GM12878 (cell line): ENCODE results near the gene CCDC106. TPM values are rescaled to one million over a fixed set of nuclear protein-coding genes. Genes with fewer than 3 reads are reported as not detected.

Source experiments
- ATAC-seq: fragments of 200-7000 bp; cut with Tn5 transposase; 3 replicates; pipeline ENCODE4 v1.9.1; 2020; ENCODE audit warnings: mild to moderate bottlenecking, moderate library complexity
- BruUV-seq: library from RNA; stranded (reverse); fragments of 400-500 nt; replicated peaks from 2 replicates; lab custom pipeline; 2021; lab: Mats Ljungman, UMichigan
- CTCF ChIA-PET: fragments of 300-600 bp; sonication (Branson Sonifier 250); formaldehyde crosslinking; extraction: SDS; loops from one replicate; lab custom pipeline; 2021; ENCODE audit warnings: inconsistent platforms; lab: Yijun Ruan, JAX
- POLR2A ChIA-PET: fragments of 350-600 bp; formaldehyde crosslinking; extraction: SDS; loops from one replicate; lab custom pipeline; 2021; ENCODE audit warnings: inconsistent platforms; lab: Charles Lee
- RAD21 ChIA-PET: fragments of 300-600 bp; sonication (Branson Sonifier 250); formaldehyde crosslinking; loops from one replicate; lab custom pipeline; 2023; ENCODE audit warnings: antibody characterized with exemption; ENCODE audit not compliant: unreplicated experiment; lab: Charles Lee
- SMC1A ChIA-PET: fragments of 300-600 bp; sonication (Branson Sonifier 250); formaldehyde crosslinking; loops from one replicate; lab custom pipeline; 2023; ENCODE audit not compliant: unreplicated experiment, uncharacterized antibody; lab: Charles Lee
- DNase-seq: peaks from one replicate; pipeline ENCODE4 v3.0.0-alpha.2; 2011; ENCODE audit warnings: low read depth, low spot score
- FAIRE-seq: peaks from 3 replicates; lab custom pipeline; 2011; peaks lifted over from hg19 to GRCh38; lab: Jason Lieb, UNC
- H2AFZ ChIP-seq: 2 replicates; pipeline ENCODE4 v1.6.0; 2011; ENCODE audit warnings: low read depth, low read length, control low read depth; ENCODE audit not compliant: control insufficient read depth
- H3K27ac ChIP-seq: 2 replicates; pipeline ENCODE4 v1.5.1; 2011; ENCODE audit warnings: control low read depth; ENCODE audit not compliant: control insufficient read depth, insufficient read depth
- H3K27me3 ChIP-seq, 2 experiments: replicated peaks in 1 of 2; 2 replicates each; pipeline versions ENCODE4 v1.6.0 to v1.6.1; 2011; ENCODE audit warnings: low read length in 1 of 2; ENCODE audit not compliant: control insufficient read depth in 2 of 2, insufficient read depth in 2 of 2
- H3K36me3 ChIP-seq, 2 experiments: 2 replicates each; pipeline ENCODE4 v1.5.1; 2011; ENCODE audit warnings: low read length in 1 of 2; ENCODE audit not compliant: control insufficient read depth in 2 of 2, insufficient read depth in 2 of 2
- H3K4me1 ChIP-seq: 2 replicates; pipeline ENCODE4 v1.6.1; 2011; ENCODE audit warnings: mild to moderate bottlenecking, low read length, moderate library complexity, mixed read lengths; ENCODE audit not compliant: control insufficient read depth, insufficient read depth
- H3K4me2 ChIP-seq: 2 replicates; pipeline ENCODE4 v1.6.0; 2011; ENCODE audit warnings: control low read depth; ENCODE audit not compliant: control insufficient read depth, insufficient read depth
- H3K4me3 ChIP-seq: fragments of 200-600 bp; sonication (generic); 2 replicates; pipeline ENCODE4 v1.5.1; 2016
- H3K79me2 ChIP-seq: 2 replicates; pipeline ENCODE4 v1.6.0; 2011; ENCODE audit warnings: low read length; ENCODE audit not compliant: control insufficient read depth, insufficient read depth
- H3K9ac ChIP-seq: 2 replicates; pipeline ENCODE4 v1.8.0; 2011; ENCODE audit warnings: low read length, control low read depth, mixed read lengths; ENCODE audit not compliant: control insufficient read depth, insufficient read depth
- H3K9me3 ChIP-seq: replicated peaks from 3 replicates; pipeline ENCODE4 v1.5.1; 2011; ENCODE audit warnings: mild to moderate bottlenecking, low read length; ENCODE audit not compliant: control insufficient read depth, insufficient read depth
- H4K20me1 ChIP-seq: 2 replicates; pipeline ENCODE4 v1.6.0; 2011; ENCODE audit not compliant: control insufficient read depth, insufficient read depth
- ATF7 ChIP-seq: fragments of 450-650 bp; IDR thresholded peaks from 2 replicates; pipeline ENCODE4 v1.6.1; 2016; ENCODE audit warnings: low read depth, mild to moderate bottlenecking
- BMI1 ChIP-seq: fragments of 450-650 bp; IDR thresholded peaks from 2 replicates; pipeline ENCODE4 v1.6.1; 2016; ENCODE audit warnings: mild to moderate bottlenecking, moderate library complexity, borderline replicate concordance
- CBX5 ChIP-seq: sonication (generic); IDR thresholded peaks from 2 replicates; pipeline ENCODE4 v1.6.1; 2016; ENCODE audit warnings: low read depth, moderate library complexity, mild to moderate bottlenecking, inconsistent platforms
- CHD2 ChIP-seq: IDR thresholded peaks from 2 replicates; pipeline ENCODE4 v1.6.1; 2011; ENCODE audit warnings: low read depth, low read length, improper control_type of control experiment, borderline replicate concordance
- CHD4 ChIP-seq: fragments of 200-600 bp; sonication (generic); IDR thresholded peaks from 2 replicates; pipeline ENCODE4 v1.6.1; 2016; ENCODE audit warnings: mild to moderate bottlenecking
- CREM ChIP-seq: IDR thresholded peaks from 2 replicates; pipeline ENCODE4 v1.6.1; 2014; ENCODE audit warnings: antibody characterized with exemption, low read depth
- E2F4 ChIP-seq: IDR thresholded peaks from 2 replicates; pipeline ENCODE4 v1.6.1; 2012; ENCODE audit warnings: low read depth, low read length, improper control_type of control experiment
- JUNB ChIP-seq: IDR thresholded peaks from 2 replicates; pipeline ENCODE4 v1.6.1; 2016; ENCODE audit warnings: antibody characterized with exemption, mild to moderate bottlenecking
- JUND ChIP-seq: IDR thresholded peaks from 2 replicates; pipeline ENCODE4 v1.6.1; 2012; ENCODE audit warnings: low read depth, mild to moderate bottlenecking, low read length, improper control_type of control experiment, moderate library complexity
- MYB ChIP-seq: fragments of 150-350 bp; IDR thresholded peaks from 2 replicates; pipeline ENCODE4 v1.6.1; 2014; ENCODE audit warnings: mild to moderate bottlenecking, low read depth, low read length, borderline replicate concordance
- NBN ChIP-seq: fragments of 450-650 bp; IDR thresholded peaks from 2 replicates; pipeline ENCODE4 v1.6.1; 2016
- PKNOX1 ChIP-seq: fragments of 450-650 bp; IDR thresholded peaks from 2 replicates; pipeline ENCODE4 v1.6.1; 2016; ENCODE audit warnings: mild to moderate bottlenecking
- POLR2AphosphoS2 ChIP-seq: IDR thresholded peaks from 2 replicates; pipeline ENCODE4 v1.6.1; 2011; ENCODE audit warnings: low read depth, mild to moderate bottlenecking, low read length, improper control_type of control experiment, moderate library complexity
- RB1 ChIP-seq: fragments of 450-650 bp; formaldehyde crosslinking; IDR thresholded peaks from 2 replicates; pipeline ENCODE4 v1.6.1; 2017; ENCODE audit warnings: mild to moderate bottlenecking, borderline replicate concordance
- RCOR1 ChIP-seq: conservative IDR thresholded peaks from 2 replicates; pipeline ENCODE4 v1.6.1; 2012; ENCODE audit warnings: low read depth, low read length, improper control_type of control experiment
- RUNX3 ChIP-seq: IDR thresholded peaks from 2 replicates; pipeline ENCODE4 v1.6.1; 2012; ENCODE audit warnings: low read length, inconsistent platforms
- USF2 ChIP-seq: IDR thresholded peaks from 2 replicates; pipeline ENCODE4 v1.6.1; 2011; ENCODE audit warnings: low read depth, low read length, improper control_type of control experiment, borderline replicate concordance
- ZNF207 ChIP-seq: fragments of 450-650 bp; IDR thresholded peaks from 2 replicates; pipeline ENCODE4 v1.6.1; 2014; ENCODE audit warnings: antibody characterized with exemption, mild to moderate bottlenecking, borderline replicate concordance
- WGBS: methylation state at CpG from one replicate; pipeline ENCODE4 v1.1.6; 2016; ENCODE audit warnings: low lambda C conversion rate; ENCODE audit not compliant: insufficient replicate concordance, insufficient coverage; ENCODE audit errors: missing lambda C conversion rate; 5-methylcytosine and 5-hydroxymethylcytosine counted together
- in situ Hi-C: fragments of 300-500 bp; cut with MboI; formaldehyde crosslinking; loops from 9 replicates; pipeline ENCODE4 v1.14.3; 2018; ENCODE audit warnings: mixed read lengths
- intact Hi-C: fragments of 100-400 bp; cut with micrococcal nuclease; formaldehyde crosslinking; loops from one replicate; pipeline ENCODE4 v1.14.2; 2022; ENCODE audit not compliant: unreplicated experiment
- polyA plus RNA-seq, 11 experiments: library from polyadenylated mRNA; depleted of rRNA in 4 of 11; unstranded in 6 of 11; stranded (reverse) in 5 of 11; fragments of >200 nt; fragmentation: Nextera tagmentation in 4 of 11; fragmentation: Illumina TruSeq in 1 of 11; extraction: Ambion mirVana in 4 of 11; extraction: Trizol in 1 of 11; gene quantifications; 1 replicate in 1 of 11; 2 replicates in 10 of 11; pipeline versions ENCODE4 v1.2.1 to v1.2.3, GENCODE V29; 2011 to 2016; ENCODE audit warnings: inconsistent platforms in 2 of 11, missing spikeins in 2 of 11, low read depth in 1 of 11
- total RNA-seq, 4 experiments: library from RNA; depleted of rRNA in 3 of 4; stranded (reverse); fragments of >200 nt in 3 of 4; fragmentation: Illumina TruSeq in 1 of 4; extraction: Trizol in 1 of 4; gene quantifications; 2 replicates each; pipeline versions ENCODE4 v1.2.1 to v1.2.3, GENCODE V29; 2013 to 2021

The CCDC106 gene
- total and polyA plus RNA-seq, 10 of the 15 experiments (the other 5 are each of a cell fraction or from before 2014, with no cell fraction given): 0.04 to 35.9 (median 19.8) TPM

GRCh38 chr19:55654868-55655647, 7.0 kb downstream of the CCDC106 start, which contains the start of gene U2AF2:
TSS of gene U2AF2 (plus strand) at chr19:55655035. CDS start at chr19:55655105, 70 bp downstream.
- peaks cover 52% of the 10 kb centered on the region for H3K79me2 ChIP-seq
- POLR2A ChIA-PET: interaction anchor here (0.6 to 1.6 kb wide), 14 partner anchors 10 to 660 kb away, joined by 3 to 12 read pairs (median 6); partner anchors contain the start of genes FIZ1, ZNF524, ZNF581 and ZNF784
- RAD21 ChIA-PET: interaction anchor here (0.7 to 1.6 kb wide), 8 partner anchors 12 to 51 kb away, joined by 3 to 34 read pairs (median 5); partner anchors contain the start of gene ZNF581
- TF ChIP-seq BMI1 (no peak), RCOR1 (no peak), RUNX3 (no peak), E2F4 (no peak), CBX5 (no peak), MYB (no peak), RB1 (peak; percentile 92), POLR2AphosphoS2 (no peak; the same call in 1 of the 2 replicates), JUND (no peak), NBN (0 out of 2 replicates have a peak, but pooled peaks have one; percentile 60), ZNF207 (peak; percentile 90), PKNOX1 (peak; percentile 50), JUNB (no peak), CHD4 (no peak), ATF7 (no peak), CHD2 (peak; percentile 39; the same call in 1 of the 2 replicates), CREM (peak; percentile 38), USF2 (peak; percentile 65)

More at GRCh38 chr19:55654868-55655647, 7.0 kb downstream of the CCDC106 start, which contains the start of gene U2AF2:
- H3K27me3 ChIP-seq: no peaks in the 10 kb centered on the region
- no peak for DNase-seq
- in situ Hi-C loops: loop anchor here (5.0 to 25.0 kb wide), 3 partner anchors 657 to 1518 kb away; partner anchors contain the start of genes CNOT3, LENG9 and ZSCAN5A
- ATAC-seq: peak; percentile 67
- H3K4me1 ChIP-seq: peaks cover 18% of the 10 kb centered on the region
- H3K27ac ChIP-seq: peak within 1 kb of the TSS; percentile 100
- no TSS peak for BruUV-seq
- H3K36me3 ChIP-seq: peaks cover 0 to 15% of the 10 kb centered on the region in 2 experiments; a peak in 3 of 4 replicates
- peak within 1 kb of the TSS; percentile 99 for H3K9ac ChIP-seq
- peak within 1 kb of the TSS; percentile 94 for H3K4me3 ChIP-seq
- peaks cover 9% of the 10 kb centered on the region for H4K20me1 ChIP-seq
- CTCF ChIA-PET: interaction anchor here (0.6 to 3.6 kb wide), 21 partner anchors 10 to 655 kb away, joined by 3 to 85 read pairs (median 4); partner anchors contain the start of genes FIZ1, PPP1R12C, ZNF524 and ZNF581
- SMC1A ChIA-PET: interaction anchor here (1.2 to 2.6 kb wide), 5 partner anchors 13 to 30 kb away, joined by 4 to 28 read pairs (median 5); partner anchors contain the start of gene ZNF784
- H2AFZ ChIP-seq: peak within 1 kb of the TSS; percentile 96
- H3K9me3 ChIP-seq: no peaks in the 10 kb centered on the region
- FAIRE-seq: no peak
- H3K4me2 ChIP-seq: peak within 1 kb of the TSS; percentile 94
- intact Hi-C loops: loop anchor here (2.0 kb wide), 1 partner anchor 24 kb away; no protein-coding TSS in a partner anchor
- WGBS: under 1% methylated on average over 50 of the region's 95 CpGs
